GM12878 (cell line): ENCODE data around the gene OR2T27. TPM values are rescaled to one million over a fixed set of nuclear protein-coding genes. Genes with fewer than 3 reads are reported as not detected.
A peak's percentile ranks its signal among the peaks of the same experiment; 100 is the strongest.

Experiments used
- ATAC-seq: fragments of 200-7000 bp; cut with Tn5 transposase; 3 replicates; pipeline ENCODE4 v1.9.1; 2020; ENCODE audit warnings: mild to moderate bottlenecking, moderate library complexity
- BruUV-seq: library from RNA; stranded (reverse); fragments of 400-500 nt; replicated peaks from 2 replicates; lab custom pipeline; 2021; lab: Mats Ljungman, UMichigan
- CTCF ChIA-PET: fragments of 300-600 bp; sonication (Branson Sonifier 250); formaldehyde crosslinking; extraction: SDS; loops from one replicate; lab custom pipeline; 2021; ENCODE audit warnings: inconsistent platforms; lab: Yijun Ruan, JAX
- POLR2A ChIA-PET: fragments of 350-600 bp; formaldehyde crosslinking; extraction: SDS; loops from one replicate; lab custom pipeline; 2021; ENCODE audit warnings: inconsistent platforms; lab: Charles Lee
- RAD21 ChIA-PET: fragments of 300-600 bp; sonication (Branson Sonifier 250); formaldehyde crosslinking; loops from one replicate; lab custom pipeline; 2023; ENCODE audit warnings: antibody characterized with exemption; ENCODE audit not compliant: unreplicated experiment; lab: Charles Lee
- SMC1A ChIA-PET: fragments of 300-600 bp; sonication (Branson Sonifier 250); formaldehyde crosslinking; loops from one replicate; lab custom pipeline; 2023; ENCODE audit not compliant: unreplicated experiment, uncharacterized antibody; lab: Charles Lee
- DNase-seq: peaks from one replicate; pipeline ENCODE4 v3.0.0-alpha.2; 2011; ENCODE audit warnings: low read depth, low spot score
- FAIRE-seq: peaks from 3 replicates; lab custom pipeline; 2011; peaks lifted over from hg19 to GRCh38; lab: Jason Lieb, UNC
- H2AFZ ChIP-seq: 2 replicates; pipeline ENCODE4 v1.6.0; 2011; ENCODE audit warnings: low read depth, low read length, control low read depth; ENCODE audit not compliant: control insufficient read depth
- H3K27ac ChIP-seq: 2 replicates; pipeline ENCODE4 v1.5.1; 2011; ENCODE audit warnings: control low read depth; ENCODE audit not compliant: control insufficient read depth, insufficient read depth
- H3K27me3 ChIP-seq, 2 experiments: replicated peaks in 1 of 2; 2 replicates each; pipeline versions ENCODE4 v1.6.0 to v1.6.1; 2011; ENCODE audit warnings: low read length in 1 of 2; ENCODE audit not compliant: control insufficient read depth in 2 of 2, insufficient read depth in 2 of 2
- H3K36me3 ChIP-seq, 2 experiments: 2 replicates each; pipeline ENCODE4 v1.5.1; 2011; ENCODE audit warnings: low read length in 1 of 2; ENCODE audit not compliant: control insufficient read depth in 2 of 2, insufficient read depth in 2 of 2
- H3K4me1 ChIP-seq: 2 replicates; pipeline ENCODE4 v1.6.1; 2011; ENCODE audit warnings: mild to moderate bottlenecking, low read length, moderate library complexity, mixed read lengths; ENCODE audit not compliant: control insufficient read depth, insufficient read depth
- H3K4me2 ChIP-seq: 2 replicates; pipeline ENCODE4 v1.6.0; 2011; ENCODE audit warnings: control low read depth; ENCODE audit not compliant: control insufficient read depth, insufficient read depth
- H3K4me3 ChIP-seq: fragments of 200-600 bp; sonication (generic); 2 replicates; pipeline ENCODE4 v1.5.1; 2016
- H3K79me2 ChIP-seq: 2 replicates; pipeline ENCODE4 v1.6.0; 2011; ENCODE audit warnings: low read length; ENCODE audit not compliant: control insufficient read depth, insufficient read depth
- H3K9ac ChIP-seq: 2 replicates; pipeline ENCODE4 v1.8.0; 2011; ENCODE audit warnings: low read length, control low read depth, mixed read lengths; ENCODE audit not compliant: control insufficient read depth, insufficient read depth
- H3K9me3 ChIP-seq: replicated peaks from 3 replicates; pipeline ENCODE4 v1.5.1; 2011; ENCODE audit warnings: mild to moderate bottlenecking, low read length; ENCODE audit not compliant: control insufficient read depth, insufficient read depth
- H4K20me1 ChIP-seq: 2 replicates; pipeline ENCODE4 v1.6.0; 2011; ENCODE audit not compliant: control insufficient read depth, insufficient read depth
- CBX5 ChIP-seq: sonication (generic); IDR thresholded peaks from 2 replicates; pipeline ENCODE4 v1.6.1; 2016; ENCODE audit warnings: low read depth, moderate library complexity, mild to moderate bottlenecking, inconsistent platforms
- CTCF ChIP-seq, 3 experiments: IDR thresholded peaks in 2 of 3; conservative IDR thresholded peaks in 1 of 3; 2 replicates each; pipeline ENCODE4 v1.5.1; 2011; ENCODE audit warnings: low read depth in 3 of 3, low read length in 3 of 3, mild to moderate bottlenecking in 3 of 3, control low read depth in 2 of 3, moderate library complexity in 2 of 3, inconsistent platforms in 1 of 3, mixed read lengths in 1 of 3; ENCODE audit not compliant: control insufficient read depth in 2 of 3, insufficient read depth in 1 of 3; ENCODE audit errors: extremely low read depth in 1 of 3
- RAD21 ChIP-seq: IDR thresholded peaks from 2 replicates; pipeline ENCODE4 v1.6.1; 2011; ENCODE audit warnings: mild to moderate bottlenecking, low read depth, low read length, moderate library complexity; ENCODE audit not compliant: insufficient read depth
- RB1 ChIP-seq: fragments of 450-650 bp; formaldehyde crosslinking; IDR thresholded peaks from 2 replicates; pipeline ENCODE4 v1.6.1; 2017; ENCODE audit warnings: mild to moderate bottlenecking, borderline replicate concordance
- SIN3A ChIP-seq: IDR thresholded peaks from 2 replicates; pipeline ENCODE4 v1.6.1; 2012; ENCODE audit warnings: low read depth, low read length, improper control_type of control experiment
- SMC3 ChIP-seq: IDR thresholded peaks from 2 replicates; pipeline ENCODE4 v1.6.1; 2011; ENCODE audit warnings: low read length, improper control_type of control experiment, borderline replicate concordance
- STAT3 ChIP-seq: IDR thresholded peaks from 2 replicates; pipeline ENCODE4 v1.6.1; 2011; ENCODE audit warnings: low read depth, low read length, improper control_type of control experiment
- YY1 ChIP-seq: IDR thresholded peaks from 2 replicates; pipeline ENCODE4 v1.6.1; 2011; ENCODE audit warnings: low read depth, mild to moderate bottlenecking, low read length
- ZNF274 ChIP-seq: IDR thresholded peaks from one replicate; pipeline ENCODE4 v1.8.0; 2011; ENCODE audit not compliant: insufficient read length, insufficient read depth
- WGBS: methylation state at CpG from one replicate; pipeline ENCODE4 v1.1.6; 2016; ENCODE audit warnings: low lambda C conversion rate; ENCODE audit not compliant: insufficient replicate concordance, insufficient coverage; ENCODE audit errors: missing lambda C conversion rate; 5-methylcytosine and 5-hydroxymethylcytosine counted together
- in situ Hi-C: fragments of 300-500 bp; cut with MboI; formaldehyde crosslinking; loops from 9 replicates; pipeline ENCODE4 v1.14.3; 2018; ENCODE audit warnings: mixed read lengths
- intact Hi-C: fragments of 100-400 bp; cut with micrococcal nuclease; formaldehyde crosslinking; loops from one replicate; pipeline ENCODE4 v1.14.2; 2022; ENCODE audit not compliant: unreplicated experiment
- polyA plus RNA-seq, 11 experiments: library from polyadenylated mRNA; depleted of rRNA in 4 of 11; unstranded in 6 of 11; stranded (reverse) in 5 of 11; fragments of >200 nt; fragmentation: Nextera tagmentation in 4 of 11; fragmentation: Illumina TruSeq in 1 of 11; extraction: Ambion mirVana in 4 of 11; extraction: Trizol in 1 of 11; gene quantifications; 1 replicate in 1 of 11; 2 replicates in 10 of 11; pipeline versions ENCODE4 v1.2.1 to v1.2.3, GENCODE V29; 2011 to 2016; ENCODE audit warnings: inconsistent platforms in 2 of 11, missing spikeins in 2 of 11, low read depth in 1 of 11
- total RNA-seq, 4 experiments: library from RNA; depleted of rRNA in 3 of 4; stranded (reverse); fragments of >200 nt in 3 of 4; fragmentation: Illumina TruSeq in 1 of 4; extraction: Trizol in 1 of 4; gene quantifications; 2 replicates each; pipeline versions ENCODE4 v1.2.1 to v1.2.3, GENCODE V29; 2013 to 2021

OR2T27 gene
- total and polyA plus RNA-seq, 10 of the 15 experiments (the other 5 are each of a cell fraction or from before 2014, with no cell fraction given) = 0.13 to 0.33 (median 0.22) TPM; not detected in 3

- Histone ChIP-seq H3K9ac (no peak overlapping the region), H3K9me3 (no peaks in the 10 kb centered on the region; the same call in 2 of the 3 replicates), H3K4me1 (no peaks in the 10 kb centered on the region), H3K4me2 (no peak overlapping the region), H4K20me1 (no peaks in the 10 kb centered on the region), H2AFZ (no peak overlapping the region), H3K27me3 (no peaks in the 10 kb centered on the region), H3K79me2 (no peaks in the 10 kb centered on the region)
- ATAC-seq = no peak
- in situ Hi-C loops (loop anchor here (5.0 kb wide), 1 partner anchor 111 kb away; no protein-coding TSS in a partner anchor), intact Hi-C loops (loop anchor here (1.0 to 5.0 kb wide), 2 partner anchors 111 to 454 kb away; no protein-coding TSS in a partner anchor)
- no TSS peak for BruUV-seq
- ChIA-PET SMC1A (interaction anchor here (0.7 to 5.2 kb wide), 9 partner anchors 7 to 458 kb away, joined by 3 to 60 read pairs (median 5); no protein-coding TSS in a partner anchor), RAD21 (interaction anchor here (0.6 to 4.9 kb wide), 7 partner anchors 89 to 454 kb away, joined by 3 to 53 read pairs (median 4); partner anchors contain the start of gene ZNF692), CTCF (interaction anchor here (0.6 to 4.6 kb wide), 12 partner anchors 9 to 166 kb away, joined by 3 to 86 read pairs (median 4); no protein-coding TSS in a partner anchor), POLR2A (no interaction called here)
- DNase-seq = no peak
- WGBS = 55% methylated on average over 3 of the region's 3 CpGs
- no peak for FAIRE-seq
- TF ChIP-seq YY1 = no peak
- TF ChIP-seq CBX5 = no peak
- TF ChIP-seq RB1 = no peak
- no peak for TF ChIP-seq SIN3A
- TF ChIP-seq ZNF274 = no peak
- TF ChIP-seq, all 136 proteins: peak for 0
- H3K27ac ChIP-seq = no peak overlapping the region
- no peaks in the 10 kb centered on the region for H3K36me3 ChIP-seq
- no peak overlapping the region for H3K4me3 ChIP-seq
These were observed 41.4 kb upstream of the OR2T27 start for GRCh38 chr1:248696774-248697173.

GRCh38 chr1:248696261-248696660 is 40.9 kb upstream of the OR2T27 start:
- ChIA-PET CTCF (interaction anchor here (0.7 to 4.6 kb wide), 10 partner anchors 9 to 166 kb away, joined by 3 to 86 read pairs (median 4); no protein-coding TSS in a partner anchor), RAD21 (interaction anchor here (0.6 to 4.9 kb wide), 7 partner anchors 90 to 453 kb away, joined by 3 to 53 read pairs (median 4); partner anchors contain the start of gene ZNF692), SMC1A (interaction anchor here (0.8 to 5.2 kb wide), 11 partner anchors 8 to 453 kb away, joined by 3 to 60 read pairs (median 5); no protein-coding TSS in a partner anchor)
- Histone ChIP-seq H3K79me2 (no peaks in the 10 kb centered on the region), H4K20me1 (no peaks in the 10 kb centered on the region), H3K4me1 (no peaks in the 10 kb centered on the region), H3K27ac (no peak overlapping the region), H3K36me3 (no peaks in the 10 kb centered on the region), H3K9ac (no peak overlapping the region), H2AFZ (no peak overlapping the region), H3K9me3 (no peaks in the 10 kb centered on the region; the same call in 2 of the 3 replicates), H3K4me2 (no peak overlapping the region)
- no TSS peak for BruUV-seq
- ATAC-seq (peak; percentile 86), DNase-seq (no peak), FAIRE-seq (no peak)
- intact Hi-C loops = loop anchor here (1.0 to 5.0 kb wide), 2 partner anchors 111 to 454 kb away; no protein-coding TSS in a partner anchor
- 90% methylated on average over 3 of the region's 3 CpGs for WGBS
- TF ChIP-seq RAD21 (peak; percentile 55), STAT3 (no peak), SMC3 (peak; percentile 58; the same call in 1 of the 2 replicates), CTCF (IDR thresholded peaks at IDR 0.05 in 2 of 3, conservative IDR thresholded peaks at IDR 0.05 in 1 of 3; ENCODE audit: control insufficient read depth in 2 of 3, extremely low read depth in 1 of 3, insufficient read depth in 1 of 3, low read depth in 3 of 3, low read length in 3 of 3) (peak; percentile 27 to 63 (median 35); a peak in 4 of 6 replicates)
- TF ChIP-seq, all 136 proteins: peak for 3
- POLR2A ChIA-PET = no interaction called here
- no peak overlapping the region for H3K4me3 ChIP-seq
- no peaks in the 10 kb centered on the region for H3K27me3 ChIP-seq
- in situ Hi-C loops = loop anchor here (5.0 kb wide), 1 partner anchor 111 kb away; no protein-coding TSS in a partner anchor
